Endothelial cell of umbilical vein (primary cell): ENCODE data around the gene FZD10. TPM values are rescaled to one million over a fixed set of nuclear protein-coding genes. Genes with fewer than 3 reads are reported as not detected.

Source experiments
- BruUV-seq: library from RNA; stranded (reverse); fragments of 400-500 nt; replicated peaks from 2 replicates; lab custom pipeline; 2021; lab: Mats Ljungman, UMichigan
- CTCF ChIA-PET: fragments of 300-600, 350-600 bp; sonication (Branson Sonifier 250); formaldehyde crosslinking; loops from one replicate; lab custom pipeline; 2021; ENCODE audit warnings: antibody characterized with exemption, inconsistent platforms; lab: Charles Lee
- POLR2A ChIA-PET: fragments of 300-600, 350-600 bp; sonication (Branson Sonifier 250); formaldehyde crosslinking; loops from one replicate; lab custom pipeline; 2021; ENCODE audit warnings: antibody characterized with exemption, inconsistent platforms; lab: Charles Lee
- DNase-seq: peaks from one replicate; pipeline ENCODE4 v3.0.0-alpha.2; 2011; ENCODE audit warnings: low read depth, low spot score
- FAIRE-seq: peaks from 2 replicates; lab custom pipeline; 2011; peaks lifted over from hg19 to GRCh38; lab: Jason Lieb, UNC
- H2AFZ ChIP-seq: 2 replicates; pipeline ENCODE4 v1.6.0; 2012; ENCODE audit warnings: low read depth, low read length, control low read depth, inconsistent platforms
- H3K27ac ChIP-seq: 2 replicates; pipeline ENCODE4 v1.5.1; 2011; ENCODE audit warnings: low read depth, mild to moderate bottlenecking, control low read depth, low read length, moderate library complexity; ENCODE audit not compliant: insufficient read depth
- H3K27me3 ChIP-seq, 2 experiments: 2 replicates each; pipeline versions ENCODE4 v1.6.0 to v1.6.1; 2011; ENCODE audit warnings: low read length in 2 of 2, mixed read lengths in 1 of 2; ENCODE audit not compliant: control insufficient read depth in 2 of 2, insufficient read depth in 2 of 2
- H3K36me3 ChIP-seq, 2 experiments: 2 replicates in 1 of 2; 3 replicates in 1 of 2; pipeline ENCODE4 v1.5.1; 2011; ENCODE audit warnings: low read length in 2 of 2, mild to moderate bottlenecking in 1 of 2, moderate library complexity in 1 of 2; ENCODE audit not compliant: control insufficient read depth in 2 of 2, insufficient read depth in 2 of 2; ENCODE audit errors: extremely low read depth in 1 of 2
- H3K4me1 ChIP-seq: 3 replicates; pipeline ENCODE4 v1.5.1; 2011; ENCODE audit warnings: mild to moderate bottlenecking, low read length; ENCODE audit not compliant: control insufficient read depth, insufficient read depth; ENCODE audit errors: extremely low read depth
- H3K4me2 ChIP-seq: 2 replicates; pipeline ENCODE4 v1.6.1; 2011; ENCODE audit warnings: low read length, control low read depth, mixed read lengths; ENCODE audit not compliant: insufficient read depth
- H3K4me3 ChIP-seq, 3 experiments: fragments of 200-600 bp in 1 of 3; sonication (generic), shearing (Covaris generic) in 1 of 3; replicated peaks in 1 of 3; 2 replicates each; pipeline ENCODE4 v1.5.1; 2011 to 2016; ENCODE audit warnings: control low read depth in 3 of 3, low read length in 3 of 3, mild to moderate bottlenecking in 2 of 3, inconsistent platforms in 1 of 3, low read depth in 1 of 3, moderate library complexity in 1 of 3; ENCODE audit not compliant: insufficient read depth in 1 of 3
- H3K79me2 ChIP-seq: 2 replicates; pipeline ENCODE4 v1.6.0; 2012; ENCODE audit warnings: low read length, inconsistent platforms; ENCODE audit not compliant: control insufficient read depth, insufficient read depth
- H3K9ac ChIP-seq: replicated peaks from 2 replicates; pipeline ENCODE3; 2011; ENCODE audit warnings: low read length, control low read depth; ENCODE audit not compliant: insufficient read depth; ENCODE audit errors: extremely low read depth
- H3K9me1 ChIP-seq: replicated peaks from 3 replicates; pipeline ENCODE4 v1.6.0; 2011; ENCODE audit warnings: mild to moderate bottlenecking, low read length; ENCODE audit not compliant: control insufficient read depth, insufficient read depth; ENCODE audit errors: extremely low read depth
- H3K9me3 ChIP-seq: replicated peaks from 2 replicates; pipeline ENCODE4 v1.5.1; 2012; ENCODE audit warnings: low read length, inconsistent platforms; ENCODE audit not compliant: control insufficient read depth, insufficient read depth
- H4K20me1 ChIP-seq: replicated peaks from 2 replicates; pipeline ENCODE3; 2011; ENCODE audit warnings: mild to moderate bottlenecking, low read length; ENCODE audit not compliant: control insufficient read depth, insufficient read depth; ENCODE audit errors: extremely low read depth
- EZH2 ChIP-seq: IDR thresholded peaks from 2 replicates; pipeline ENCODE4 v1.6.1; 2012; ENCODE audit warnings: borderline replicate concordance, low read depth, mild to moderate bottlenecking, moderate library complexity, low read length, inconsistent platforms; ENCODE audit not compliant: severe bottlenecking
- FOS ChIP-seq: IDR thresholded peaks from 2 replicates; pipeline ENCODE4 v1.6.1; 2011; ENCODE audit warnings: mild to moderate bottlenecking, low read length, moderate library complexity, borderline replicate concordance; ENCODE audit not compliant: insufficient read depth
- GATA2 ChIP-seq: IDR thresholded peaks from 2 replicates; pipeline ENCODE4 v1.7.0; 2011; ENCODE audit warnings: low read depth, mild to moderate bottlenecking, moderate library complexity, mixed read lengths, low read length; ENCODE audit not compliant: insufficient read length, insufficient read depth
- JUN ChIP-seq: IDR thresholded peaks from 2 replicates; pipeline ENCODE4 v1.6.1; 2011; ENCODE audit warnings: borderline replicate concordance, low read depth; ENCODE audit not compliant: insufficient read length, insufficient read depth
- MYC ChIP-seq: IDR thresholded peaks from one replicate; pipeline ENCODE4 v1.6.1; 2011; ENCODE audit warnings: mild to moderate bottlenecking, low read depth, low read length
- POLR2A ChIP-seq: IDR thresholded peaks from 2 replicates; pipeline ENCODE4 v1.6.1; 2012; ENCODE audit warnings: low read depth, mild to moderate bottlenecking, control low read depth, low read length
- POLR2AphosphoS5 ChIP-seq: IDR thresholded peaks from 2 replicates; pipeline ENCODE4 v1.6.1; 2012; ENCODE audit warnings: low read depth, mild to moderate bottlenecking, control low read depth, low read length, moderate library complexity; ENCODE audit not compliant: insufficient read depth
- dilution Hi-C: fragments of 300-500 bp; cut with MboI; formaldehyde crosslinking; loops from one replicate; pipeline ENCODE4 v1.15.0; 2019; ENCODE audit warnings: low sequenced_read_pairs; ENCODE audit not compliant: extremely low pct_ligation_motif_present
- intact Hi-C: fragments of 100-400 bp; cut with micrococcal nuclease; formaldehyde crosslinking; loops from one replicate; pipeline ENCODE4 v1.10.0; 2022
- polyA plus RNA-seq, 4 experiments: library from polyadenylated mRNA; depleted of rRNA in 3 of 4; stranded (reverse) in 3 of 4; unstranded in 1 of 4; fragments of >200 nt; gene quantifications; 2 replicates each; pipeline versions ENCODE4 v1.2.1 to v1.2.3, GENCODE V29; 2011 to 2012; ENCODE audit warnings: missing spikeins in 1 of 4
- total RNA-seq: library from RNA; stranded (reverse); gene quantifications from 2 replicates; pipeline ENCODE4 v1.2.3, GENCODE V29; 2021
- TF ChIP-seq, protein P1 (sequence below): IDR thresholded peaks from 2 replicates; pipeline ENCODE4 v1.6.1; 2011; ENCODE audit not compliant: insufficient read depth, insufficient read length
- TF ChIP-seq, protein P2 (sequence below), 2 donors: IDR thresholded peaks; 1 replicate in 1 of 2; 2 replicates in 1 of 2; pipeline ENCODE4 v1.5.1; 2011; ENCODE audit warnings: low read length in 2 of 2, mild to moderate bottlenecking in 2 of 2, moderate library complexity in 2 of 2, control low read depth in 1 of 2, inconsistent platforms in 1 of 2, low read depth in 1 of 2; ENCODE audit not compliant: insufficient read depth in 1 of 2; ENCODE audit errors: extremely low read depth in 1 of 2

The FZD10 gene
- total and polyA plus RNA-seq, 2 donors (not counting 3 experiments of a cell fraction or from before 2014, with no cell fraction given) = not detected

GRCh38 chr12:130118181-130118580 is 44.1 kb upstream of the FZD10 start:
- Histone ChIP-seq H3K9ac (no peak overlapping the region), H4K20me1 (no peaks in the 10 kb centered on the region), H3K36me3 (no peaks in the 10 kb centered on the region), H3K27me3 (no peaks in the 10 kb centered on the region), H3K79me2 (no peaks in the 10 kb centered on the region), H3K9me3 (peaks cover 10% of the 10 kb centered on the region), H3K9me1 (no peaks in the 10 kb centered on the region), H3K27ac (no peak overlapping the region), H3K4me2 (no peak overlapping the region), H2AFZ (no peak overlapping the region), H3K4me3 (no peak overlapping the region), H3K4me1 (no peaks in the 10 kb centered on the region)
- intact Hi-C loops (no loop called here), dilution Hi-C loops (no loop called here)
- POLR2A ChIA-PET = no interaction called here
- DNase-seq = no peak
- no peak for TF ChIP-seq FOS
- TF ChIP-seq, protein P1, sequence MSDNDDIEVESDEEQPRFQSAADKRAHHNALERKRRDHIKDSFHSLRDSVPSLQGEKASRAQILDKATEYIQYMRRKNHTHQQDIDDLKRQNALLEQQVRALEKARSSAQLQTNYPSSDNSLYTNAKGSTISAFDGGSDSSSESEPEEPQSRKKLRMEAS = no peak
- TF ChIP-seq MYC = no peak
- no peak for TF ChIP-seq POLR2AphosphoS5
- TF ChIP-seq EZH2 = no peak
- no peak for TF ChIP-seq JUN
- no peak for TF ChIP-seq GATA2
- TF ChIP-seq, protein P2, sequence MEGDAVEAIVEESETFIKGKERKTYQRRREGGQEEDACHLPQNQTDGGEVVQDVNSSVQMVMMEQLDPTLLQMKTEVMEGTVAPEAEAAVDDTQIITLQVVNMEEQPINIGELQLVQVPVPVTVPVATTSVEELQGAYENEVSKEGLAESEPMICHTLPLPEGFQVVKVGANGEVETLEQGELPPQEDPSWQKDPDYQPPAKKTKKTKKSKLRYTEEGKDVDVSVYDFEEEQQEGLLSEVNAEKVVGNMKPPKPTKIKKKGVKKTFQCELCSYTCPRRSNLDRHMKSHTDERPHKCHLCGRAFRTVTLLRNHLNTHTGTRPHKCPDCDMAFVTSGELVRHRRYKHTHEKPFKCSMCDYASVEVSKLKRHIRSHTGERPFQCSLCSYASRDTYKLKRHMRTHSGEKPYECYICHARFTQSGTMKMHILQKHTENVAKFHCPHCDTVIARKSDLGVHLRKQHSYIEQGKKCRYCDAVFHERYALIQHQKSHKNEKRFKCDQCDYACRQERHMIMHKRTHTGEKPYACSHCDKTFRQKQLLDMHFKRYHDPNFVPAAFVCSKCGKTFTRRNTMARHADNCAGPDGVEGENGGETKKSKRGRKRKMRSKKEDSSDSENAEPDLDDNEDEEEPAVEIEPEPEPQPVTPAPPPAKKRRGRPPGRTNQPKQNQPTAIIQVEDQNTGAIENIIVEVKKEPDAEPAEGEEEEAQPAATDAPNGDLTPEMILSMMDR (IDR thresholded peaks at IDR 0.05; ENCODE audit: extremely low read depth in 1 of 2, insufficient read depth in 1 of 2, low read depth in 1 of 2, low read length in 2 of 2) = no peak
- TF ChIP-seq POLR2A = no peak
- no peak for FAIRE-seq
- CTCF ChIA-PET = no interaction called here
- no TSS peak for BruUV-seq
